HPDE6-E6E7 (cell line): ENCODE results near the gene PRSS21.

Source experiments
- DNase-seq: peaks from one replicate; pipeline ENCODE4 v3.0.0; 2011; ENCODE audit warnings: missing footprints; ENCODE audit errors: extremely low spot score

Gene PRSS21

GRCh38 chr16:2816751-2817339 lies at the start of gene PRSS21:
Gene PRSS21 (plus strand): TSS chr16:2817237. CDS start chr16:2817269, 32 bp downstream.
- DNase-seq = no peak

DNA sequence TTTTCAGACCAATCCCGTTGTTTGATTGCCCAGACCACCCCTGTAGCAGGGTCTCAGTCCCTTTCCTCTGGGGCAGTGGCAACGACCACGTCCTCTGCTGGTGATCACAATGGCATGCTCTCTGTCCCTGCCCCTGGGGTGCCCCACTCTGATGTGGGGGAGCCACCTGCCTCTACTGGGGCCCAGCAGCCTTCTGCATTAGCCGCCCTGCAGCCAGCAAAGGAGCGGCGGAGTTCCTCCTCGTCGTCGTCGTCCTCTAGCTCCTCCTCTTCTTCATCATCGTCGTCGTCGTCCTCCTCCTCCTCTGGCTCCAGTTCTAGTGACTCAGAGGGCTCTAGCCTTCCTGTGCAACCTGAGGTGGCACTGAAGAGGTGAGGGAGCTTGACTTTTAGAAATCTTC lies 49.1 kb upstream of the PRSS21 start:
- DNase-seq = no peak

DNA sequence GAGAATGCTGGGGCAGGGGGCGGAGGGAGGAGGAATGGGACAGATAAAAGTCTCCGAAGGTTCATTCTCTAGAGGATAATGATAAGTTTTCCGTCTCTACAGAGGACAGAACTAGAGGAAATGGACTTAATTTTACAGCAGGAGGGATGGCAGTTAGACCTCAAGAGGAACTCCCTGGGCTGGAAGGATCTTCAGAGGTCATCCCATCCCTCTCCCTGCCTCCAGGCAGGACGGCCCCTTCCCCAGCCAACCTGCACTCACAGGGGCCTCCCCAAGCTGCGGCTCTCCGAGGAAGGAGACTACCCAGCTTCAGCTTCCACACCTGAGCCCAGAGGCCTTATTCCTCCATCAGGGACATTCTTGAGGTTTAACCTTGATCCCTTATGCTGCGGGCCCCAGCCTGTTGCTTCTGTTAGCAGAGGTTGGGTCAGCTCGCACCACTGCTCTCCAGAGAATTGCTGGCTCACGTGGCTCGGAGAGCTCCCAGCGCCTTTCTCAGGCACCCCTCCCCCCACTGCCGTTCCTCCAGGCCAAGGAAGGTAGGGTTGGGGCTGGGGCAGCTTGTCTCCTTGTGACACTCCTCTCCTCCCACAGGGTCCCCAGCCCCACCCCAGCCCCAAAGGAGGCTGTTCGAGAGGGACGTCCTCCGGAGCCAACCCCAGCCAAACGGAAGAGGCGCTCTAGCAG lies 48.5 kb upstream of the PRSS21 start:
- no peak for DNase-seq

DNA sequence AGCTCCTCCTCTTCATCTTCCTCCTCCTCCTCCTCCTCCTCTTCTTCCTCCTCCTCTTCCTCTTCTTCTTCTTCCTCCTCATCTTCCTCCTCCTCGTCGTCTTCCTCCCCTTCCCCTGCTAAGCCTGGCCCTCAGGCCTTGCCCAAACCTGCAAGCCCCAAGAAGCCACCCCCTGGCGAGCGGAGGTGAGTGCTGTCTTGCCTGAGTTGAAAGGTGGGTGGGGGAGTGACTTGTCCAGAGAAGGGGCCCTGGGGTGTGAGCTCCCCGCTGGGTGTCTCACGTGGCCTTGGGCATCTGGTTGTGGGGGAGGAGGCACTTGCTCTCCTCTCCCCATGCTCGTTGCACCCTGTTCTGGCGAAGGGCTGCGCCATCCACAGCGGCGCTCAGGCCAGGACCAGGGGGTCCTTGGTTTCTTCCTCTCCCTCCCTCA lies 47.9 kb upstream of the PRSS21 start:
- DNase-seq = no peak

- no peak for DNase-seq
These were observed 47.4 kb upstream of the PRSS21 start for GRCh38 chr16:2769675-2770056.

DNA sequence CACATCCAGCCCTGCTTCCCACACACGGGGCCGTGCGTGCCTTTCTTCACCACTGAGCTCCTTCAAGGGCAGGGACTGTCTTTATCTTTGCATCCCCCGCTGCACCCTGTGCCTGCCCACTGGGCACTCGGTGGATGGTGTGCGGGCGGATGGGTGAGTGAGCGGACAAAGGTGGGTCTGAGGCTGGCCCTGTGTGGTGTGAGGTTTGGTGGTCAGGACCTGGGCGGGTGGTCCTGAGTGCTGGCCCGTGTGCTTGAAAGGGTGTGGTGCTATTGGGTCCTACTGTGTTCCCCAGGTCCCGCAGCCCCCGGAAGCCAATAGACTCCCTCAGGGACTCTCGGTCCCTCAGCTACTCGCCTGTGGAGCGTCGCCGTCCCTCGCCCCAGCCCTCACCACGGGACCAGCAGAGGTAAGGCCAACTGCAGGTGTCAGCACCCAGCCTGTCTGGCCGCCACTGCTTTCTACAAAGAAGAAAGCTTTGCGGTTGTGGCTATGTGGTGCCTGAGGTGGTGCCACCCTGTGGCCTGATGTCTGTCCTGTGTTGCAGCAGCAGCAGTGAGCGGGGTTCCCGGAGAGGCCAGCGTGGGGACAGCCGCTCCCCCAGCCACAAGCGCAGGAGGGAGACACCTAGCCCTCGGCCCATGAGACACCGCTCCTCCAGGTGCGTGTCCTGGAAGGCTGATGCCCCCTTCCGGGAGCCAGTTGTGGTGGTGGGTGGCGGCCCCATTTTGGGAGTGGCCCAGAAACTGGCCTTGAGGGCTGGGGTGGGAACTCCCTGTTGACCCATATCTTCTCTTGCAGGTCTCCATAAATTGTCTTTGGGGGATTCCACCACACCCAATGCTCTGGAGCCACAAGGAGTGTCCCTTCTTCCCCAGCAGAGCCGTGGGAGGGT lies 46.7 kb upstream of the PRSS21 start:
- no peak for DNase-seq

- DNase-seq = no peak
These were observed 45.3 kb upstream of the PRSS21 start for GRCh38 chr16:2771496-2772402.

DNA sequence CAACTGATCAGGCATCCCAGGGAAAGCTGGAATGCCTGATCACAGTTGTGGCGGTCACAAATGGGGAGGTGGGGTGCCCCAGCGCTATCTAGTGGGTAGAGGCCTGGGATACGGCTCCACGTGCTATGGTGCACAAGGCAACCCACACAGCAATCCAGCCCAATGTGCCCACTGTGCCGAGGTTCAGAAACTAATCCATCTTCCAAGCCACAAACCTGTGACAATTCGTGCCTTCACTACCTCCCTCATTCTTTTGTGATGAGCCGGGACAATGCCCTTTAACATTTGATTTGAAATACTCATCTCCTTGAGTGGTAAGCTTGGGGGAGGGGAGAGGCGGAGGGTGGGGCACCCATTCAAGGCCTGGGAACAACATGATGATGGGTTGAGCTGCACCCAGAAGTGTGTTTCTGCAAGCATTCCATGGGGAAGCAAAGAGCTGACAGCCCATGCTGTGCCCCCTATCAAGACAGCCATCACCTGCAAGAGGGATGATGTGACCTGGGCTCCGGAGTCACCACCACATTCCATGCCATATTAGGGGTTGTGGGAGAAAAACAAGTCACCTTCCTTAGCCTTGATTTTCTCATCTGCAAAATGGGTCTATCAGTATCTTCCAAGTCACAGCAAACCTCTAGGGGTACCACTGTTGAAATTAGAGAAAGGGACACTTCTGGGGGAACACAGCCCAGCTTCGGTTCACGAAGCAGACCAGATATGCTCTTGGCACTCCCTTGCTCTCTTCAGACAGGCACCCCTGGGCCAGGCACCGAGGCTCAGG lies 43.7 kb upstream of the PRSS21 start:
- DNase-seq = no peak

DNA sequence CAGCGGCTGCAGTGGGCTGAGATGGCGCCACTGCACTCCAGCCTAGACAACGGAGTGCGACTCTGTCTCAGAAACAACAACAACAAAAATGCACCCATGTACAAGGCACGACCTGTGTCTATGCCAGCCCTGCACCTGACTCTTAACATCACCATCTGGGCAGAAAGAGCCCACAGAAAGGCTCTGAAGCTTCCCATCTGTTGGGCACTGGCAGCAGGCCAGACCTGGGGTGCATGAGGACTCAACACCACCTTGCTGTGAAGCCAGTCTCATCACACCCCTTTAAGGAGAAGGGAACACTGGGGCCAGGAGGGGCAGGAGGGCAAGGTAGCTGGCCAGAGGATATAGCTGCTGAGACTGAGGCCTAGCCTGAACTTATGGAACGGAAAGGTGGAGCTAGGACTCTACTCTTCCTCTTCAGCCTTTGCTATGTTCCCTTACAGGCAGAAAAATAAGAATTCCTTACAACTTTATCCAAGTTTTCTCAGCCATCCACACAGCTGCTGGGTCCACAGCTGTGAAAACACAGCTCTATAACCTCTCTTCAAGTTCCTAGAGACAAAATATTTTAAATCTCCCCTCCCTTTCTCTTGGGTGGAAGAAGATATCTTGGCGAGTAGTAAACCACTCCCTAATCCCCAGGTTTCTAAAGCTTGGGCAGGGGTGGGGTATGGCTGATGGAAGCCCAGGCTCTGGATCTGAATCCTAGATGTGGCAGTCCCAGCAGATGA lies 42.7 kb upstream of the PRSS21 start:
- no peak for DNase-seq

- DNase-seq = no peak
These were observed 41.8 kb upstream of the PRSS21 start for GRCh38 chr16:2775131-2775716.

DNA sequence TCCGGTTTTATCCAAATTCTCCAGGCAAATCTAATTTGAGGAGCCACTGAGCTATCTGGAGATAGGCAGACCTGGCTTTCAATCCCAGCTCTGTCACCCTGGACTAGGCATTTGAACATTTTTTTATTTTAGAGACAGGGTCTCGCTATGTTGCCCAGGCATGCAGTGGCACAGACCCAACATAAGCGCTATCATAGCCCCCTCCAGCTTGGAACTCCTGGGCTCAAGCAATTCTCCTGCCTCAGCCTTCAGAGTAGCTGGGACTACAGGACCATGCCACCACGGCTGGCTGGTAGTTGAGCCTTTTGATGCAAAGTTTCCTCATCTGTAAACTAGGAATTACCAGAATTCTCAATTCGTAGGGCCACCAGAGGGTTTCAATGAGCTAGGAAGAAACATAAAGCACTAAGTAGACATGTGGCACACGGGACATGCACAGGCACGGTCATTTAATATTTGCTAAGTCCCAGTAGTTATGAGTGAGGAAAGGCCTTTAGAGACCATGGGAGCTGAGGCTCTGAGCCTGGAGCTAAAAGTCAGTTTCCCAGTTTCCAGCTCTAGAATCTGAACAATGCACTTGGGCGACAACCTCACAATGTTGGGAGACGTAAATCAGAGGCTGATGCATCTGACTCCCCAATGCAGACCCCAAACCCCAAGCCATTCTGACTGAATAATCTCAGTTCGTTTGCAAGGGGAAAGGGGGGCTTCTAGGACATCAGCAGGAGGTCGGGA lies 41.1 kb upstream of the PRSS21 start:
- DNase-seq = no peak

DNA sequence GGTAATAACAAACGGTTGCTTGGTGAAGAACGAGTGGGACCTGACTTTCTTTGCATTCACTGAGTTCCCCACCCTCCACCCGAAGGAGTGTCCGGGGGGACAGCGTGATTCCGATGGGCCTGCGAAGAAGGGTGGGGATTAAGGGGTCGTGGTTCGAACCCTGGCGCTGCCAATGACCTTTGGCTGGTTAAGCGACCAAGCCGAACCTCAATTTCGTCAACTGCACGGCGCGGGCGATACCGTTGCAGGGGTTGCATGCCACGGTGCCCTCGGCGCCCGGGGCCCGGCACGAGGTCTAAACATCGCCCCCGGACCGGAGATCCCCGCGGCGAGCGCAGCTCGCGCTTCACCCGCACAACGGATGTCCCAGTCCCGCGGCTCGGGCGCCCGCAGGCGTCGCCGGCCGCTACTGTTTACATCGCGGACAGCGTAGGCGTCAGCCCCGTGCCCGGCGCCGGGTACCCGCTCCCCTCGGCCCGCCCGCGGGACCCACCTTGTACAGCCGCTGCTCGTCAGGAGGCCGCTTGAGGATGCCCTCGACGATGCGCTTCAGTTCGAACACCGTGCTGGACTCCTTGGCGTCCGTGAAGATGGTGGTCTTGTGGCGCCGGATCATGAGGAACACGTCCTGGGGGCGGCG lies 40.4 kb upstream of the PRSS21 start:
- DNase-seq = no peak

DNA sequence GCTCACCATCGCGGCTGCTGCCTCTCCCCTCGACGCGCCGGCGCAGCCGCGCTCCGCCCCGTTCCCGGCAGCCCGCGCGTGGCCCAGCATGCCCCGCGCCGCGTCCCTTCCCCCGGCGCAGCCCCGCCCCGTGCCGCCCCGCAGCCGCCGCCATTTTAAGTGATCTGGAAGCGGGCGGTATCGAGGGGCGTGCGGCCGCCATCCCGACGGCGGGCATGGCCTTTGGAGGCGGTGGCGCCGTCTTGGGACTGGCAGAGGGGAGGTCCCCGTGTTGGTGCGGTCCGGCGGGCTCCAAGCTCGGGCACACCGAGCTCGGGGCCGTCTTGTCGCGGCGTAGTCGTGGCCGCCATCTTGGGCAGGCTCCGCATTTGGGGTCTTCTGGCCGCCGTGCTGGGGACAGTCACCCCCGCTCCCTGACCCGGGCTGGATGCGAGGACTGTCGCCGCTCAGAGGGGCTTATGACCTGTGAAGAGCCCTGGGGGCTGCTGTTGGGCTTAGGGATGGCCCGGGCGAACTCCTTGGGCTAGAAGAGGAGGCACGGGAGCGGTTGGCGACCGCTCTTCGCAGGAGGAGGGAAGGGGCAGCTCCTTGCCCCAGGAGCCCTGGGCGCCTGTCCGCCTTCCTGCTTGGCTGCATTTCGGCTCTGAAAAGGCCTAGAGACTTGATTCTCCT lies 39.7 kb upstream of the PRSS21 start, which contains the start of gene ELOB:
TSS of gene ELOB (minus strand) at position 50 of the 672 bp plus-strand sequence. CDS start at position 9, 41 bp downstream.
- DNase-seq = peak; percentile 84

DNA sequence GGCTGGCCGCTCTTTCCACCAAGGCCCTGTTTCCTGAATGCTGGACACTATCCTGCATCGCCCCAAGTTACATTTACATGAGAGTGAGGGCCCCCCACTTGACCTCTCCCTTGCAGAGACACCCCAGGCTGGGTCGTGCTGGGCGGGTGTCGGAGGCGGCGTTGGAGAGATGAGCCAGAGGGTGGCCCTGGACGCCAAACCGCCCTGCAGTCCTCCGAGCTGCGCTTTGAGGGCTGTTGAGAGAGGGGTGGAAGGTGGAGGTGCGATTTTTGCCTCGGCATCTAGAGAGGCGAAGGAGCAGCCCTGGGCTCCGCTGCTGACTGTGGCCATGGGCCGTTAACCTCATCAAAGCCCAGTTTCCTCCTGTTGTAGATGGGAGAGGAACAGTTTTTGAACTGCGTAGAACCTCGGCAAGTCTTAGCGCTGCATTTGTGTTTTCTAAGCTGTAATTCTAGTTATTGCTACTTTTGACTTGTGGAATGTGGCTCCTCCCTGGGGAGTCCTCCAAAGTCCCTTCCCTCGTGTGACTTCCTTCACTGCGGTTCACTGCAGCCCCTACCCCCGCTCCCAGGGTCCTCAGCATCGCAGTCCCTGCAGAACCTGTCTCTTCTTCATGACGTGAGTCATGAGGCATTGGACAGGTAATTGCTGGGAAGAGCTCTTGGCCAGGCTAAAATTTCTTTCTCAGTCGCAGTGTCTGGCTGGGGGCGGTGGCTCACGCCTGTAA lies 39.0 kb upstream of the PRSS21 start:
- DNase-seq = peak; percentile 57

GRCh38 chr16:2778630-2778958 lies 38.4 kb upstream of the PRSS21 start:
- DNase-seq = no peak

DNA sequence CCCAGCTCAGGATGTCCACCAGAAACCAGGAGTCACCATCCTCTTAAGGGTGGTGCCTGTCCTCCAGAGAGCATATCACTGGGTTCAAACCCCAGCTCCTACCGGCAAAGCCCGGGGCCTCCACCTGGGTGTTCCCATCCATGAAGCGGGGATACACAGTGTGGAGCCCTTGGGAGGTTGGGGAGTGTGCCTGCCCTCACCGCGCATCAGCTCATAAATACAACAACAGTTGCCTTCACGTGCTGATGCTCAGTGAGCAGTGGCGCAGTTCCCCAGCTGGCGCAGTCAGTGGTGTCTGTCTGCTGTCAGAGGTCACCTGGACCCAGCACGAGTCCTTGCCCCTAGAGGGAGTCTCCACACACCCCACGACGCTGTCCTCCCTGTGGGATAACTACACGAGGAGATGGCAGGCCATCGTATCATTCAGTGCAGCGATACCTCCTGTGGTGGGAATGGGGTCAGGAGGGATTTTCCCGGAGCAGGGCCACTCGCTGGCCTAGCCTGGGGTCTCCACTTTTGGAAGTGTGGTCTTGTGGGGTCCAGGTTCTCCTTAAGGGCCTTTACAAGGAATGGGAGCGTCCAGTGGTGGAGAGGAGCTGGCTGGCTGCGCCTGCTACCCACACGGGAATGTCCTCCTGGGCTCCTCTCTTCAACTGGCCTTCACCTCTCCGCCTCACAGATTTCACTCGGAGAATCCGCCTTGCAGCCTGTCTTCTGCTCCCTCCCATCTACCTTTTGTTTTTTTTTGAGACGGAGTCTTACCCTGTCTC lies 37.7 kb upstream of the PRSS21 start:
- DNase-seq = no peak
